Ramos (cell line): ENCODE measurements around the gene SERAC1.
"Not testable (repeated sequence)": the region's sequence is repeated elsewhere in the genome, so short reads cannot be mapped to it uniquely, and the experiment has no call there.

Experiments
- in situ Hi-C: fragments of 300-500 bp; cut with MboI; formaldehyde crosslinking; loops from one replicate; pipeline ENCODE4 v1.14.3; 2022; ENCODE audit warnings: low sequenced_read_pairs; ENCODE audit not compliant: unreplicated experiment

SERAC1 gene

DNA sequence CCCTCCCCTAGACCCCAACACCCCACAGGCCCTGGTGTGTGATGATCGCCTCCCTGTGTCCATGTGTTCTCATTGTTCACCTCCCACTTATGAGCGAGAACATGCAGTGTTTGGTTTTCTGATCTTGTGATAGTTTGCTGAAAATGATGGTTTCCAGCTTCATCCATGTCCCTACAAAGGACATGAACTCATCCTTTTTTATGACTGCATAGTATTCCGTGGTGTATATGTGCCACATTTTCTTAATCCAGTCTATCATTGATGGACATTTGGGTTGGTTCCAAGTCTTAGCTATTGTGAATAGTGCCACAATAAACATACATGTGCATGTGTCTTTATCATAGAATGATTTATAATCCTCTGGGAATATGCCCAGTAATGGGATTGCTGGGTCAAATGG, 9.7 kb upstream of the SERAC1 start:
- in situ Hi-C loops = not testable (repeated sequence)

DNA sequence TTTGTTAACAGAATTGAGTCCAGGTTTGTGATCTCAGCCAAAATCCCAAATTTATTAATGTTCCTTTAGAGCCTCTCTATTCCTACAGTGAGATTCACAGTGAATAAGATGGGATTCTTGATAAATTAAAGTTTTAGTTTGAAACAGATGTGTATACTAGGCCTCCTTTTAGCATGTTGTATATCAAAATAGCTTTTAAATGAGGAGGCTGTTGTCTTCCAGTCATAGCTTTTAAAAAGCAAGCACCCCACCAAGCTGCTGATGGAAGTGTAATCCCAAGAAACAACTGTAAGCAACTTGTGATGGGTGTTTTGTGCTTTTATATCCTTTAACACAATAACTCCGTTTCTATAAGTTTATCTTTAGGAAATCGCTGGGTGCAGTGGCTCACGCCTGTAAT, 7.0 kb upstream of the SERAC1 start:
- in situ Hi-C loops = no loop called here

DNA sequence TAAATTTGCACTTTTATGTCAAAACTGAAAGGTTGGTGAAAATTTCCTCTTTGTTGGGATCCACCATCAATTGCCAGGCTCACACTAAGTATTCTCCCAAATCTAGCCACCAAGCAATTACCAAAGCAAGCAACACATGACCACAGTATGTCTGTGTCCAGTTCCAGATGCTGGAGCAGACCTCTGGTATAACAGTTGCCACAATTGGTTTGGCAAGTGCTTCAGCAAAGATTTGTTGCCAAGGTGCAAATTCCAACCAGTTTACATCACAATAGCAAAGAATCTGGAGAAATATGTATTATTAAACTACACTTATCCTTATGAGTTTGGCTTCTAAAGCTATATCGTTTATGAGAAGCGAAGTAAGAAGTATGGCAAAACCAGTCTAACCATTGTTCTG, 6.5 kb upstream of the SERAC1 start:
- in situ Hi-C loops = no loop called here

DNA sequence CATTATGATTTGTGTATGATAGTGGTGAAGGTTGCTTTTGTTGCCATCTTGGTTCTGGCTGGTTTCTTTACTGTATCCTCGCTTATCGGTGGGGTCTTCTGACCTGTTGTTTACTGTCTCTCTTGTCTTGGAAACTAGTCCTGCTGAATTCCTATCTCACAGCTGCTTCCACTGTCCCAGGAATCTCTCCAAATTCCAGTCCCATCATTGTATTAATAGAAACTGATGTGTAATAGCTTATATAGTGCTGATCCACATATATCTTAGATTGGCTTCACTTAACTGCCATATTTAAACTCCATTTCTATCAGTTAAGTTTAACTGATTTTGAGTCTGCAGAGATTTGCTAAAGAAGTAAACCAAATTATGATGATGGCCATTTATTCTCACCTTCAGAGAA, 6.0 kb upstream of the SERAC1 start:
- in situ Hi-C loops = no loop called here

DNA sequence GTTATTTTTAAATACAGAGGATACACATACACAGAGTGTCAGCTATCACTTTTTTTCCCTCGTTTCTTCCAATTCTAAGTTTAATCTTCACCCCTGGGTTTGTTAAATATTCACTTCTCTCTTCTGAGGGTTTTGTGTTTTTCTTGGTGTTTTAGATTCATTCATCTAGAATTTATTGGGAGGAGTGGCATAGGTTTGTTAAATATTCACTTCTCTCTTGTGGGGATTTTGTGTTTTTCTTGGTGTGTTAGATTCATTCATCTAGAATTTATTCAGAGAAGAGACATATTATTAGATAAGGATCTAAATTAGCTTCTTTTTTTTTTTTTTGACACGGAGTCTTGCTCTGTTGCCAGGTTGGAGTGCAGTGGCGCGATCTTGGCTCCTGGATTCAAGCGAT, 3.9 kb upstream of the SERAC1 start:
- in situ Hi-C loops = no loop called here

DNA sequence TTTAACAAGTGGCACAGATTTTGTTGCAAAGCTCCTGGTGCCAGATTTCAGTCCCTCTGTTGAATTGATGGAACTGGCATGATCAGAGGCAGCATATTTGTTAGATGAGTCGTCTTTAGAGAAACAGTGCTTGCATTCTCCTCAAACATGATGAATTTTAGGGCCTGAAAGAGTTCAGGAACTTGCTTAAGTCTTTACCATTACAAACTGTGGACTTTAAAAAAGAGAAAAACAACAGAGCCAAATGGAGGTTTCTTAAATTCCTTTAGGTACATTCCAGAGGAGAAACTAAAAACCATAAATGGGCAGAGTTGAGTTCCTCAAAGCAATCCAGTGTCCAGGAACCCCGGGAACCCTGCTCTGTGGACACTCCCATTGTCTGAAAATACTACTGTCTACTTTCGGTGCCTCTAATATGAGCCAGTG, 2.6 kb upstream of the SERAC1 start:
- in situ Hi-C loops = no loop called here

DNA sequence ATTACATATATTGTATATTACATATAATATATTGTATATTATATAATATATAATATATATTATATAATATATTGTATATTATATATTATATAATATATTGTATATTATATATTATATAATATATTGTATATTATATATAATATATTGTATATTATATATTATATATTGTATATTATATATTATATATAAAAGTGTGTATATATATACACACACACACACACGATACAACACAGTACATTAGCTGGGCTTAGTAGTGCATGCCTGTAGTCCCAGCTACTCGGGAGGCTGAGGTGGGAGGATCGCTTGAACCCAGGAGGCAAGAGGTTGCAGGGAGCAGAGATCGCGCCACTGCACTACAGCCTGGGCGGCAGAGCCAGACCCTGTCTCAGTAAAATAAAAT, 1.6 kb upstream of the SERAC1 start:
- in situ Hi-C loops = not testable (repeated sequence)

DNA sequence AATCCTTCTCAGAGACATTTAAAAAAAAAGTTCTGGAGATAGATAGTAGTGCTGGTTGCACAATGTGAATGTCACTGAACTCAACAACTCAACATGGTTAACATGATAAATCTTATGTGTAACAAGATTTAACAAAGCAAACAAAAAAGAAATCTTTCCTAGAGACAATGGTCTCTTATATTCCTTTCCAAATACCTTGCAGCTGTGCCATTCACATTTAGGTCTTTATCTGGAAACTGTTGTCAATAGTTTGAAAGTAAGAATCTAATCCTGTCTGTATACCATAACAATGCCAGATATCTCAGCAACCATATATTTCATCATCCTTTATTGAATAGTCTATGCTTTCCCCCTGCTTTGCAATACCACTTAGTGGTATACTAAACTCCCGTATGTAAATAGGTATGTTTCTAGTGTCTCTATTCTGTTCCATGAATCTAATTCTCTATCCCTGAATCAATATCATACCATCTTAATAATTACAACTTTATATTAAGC, 2.1 kb downstream of the SERAC1 start:
- in situ Hi-C loops = no loop called here

DNA sequence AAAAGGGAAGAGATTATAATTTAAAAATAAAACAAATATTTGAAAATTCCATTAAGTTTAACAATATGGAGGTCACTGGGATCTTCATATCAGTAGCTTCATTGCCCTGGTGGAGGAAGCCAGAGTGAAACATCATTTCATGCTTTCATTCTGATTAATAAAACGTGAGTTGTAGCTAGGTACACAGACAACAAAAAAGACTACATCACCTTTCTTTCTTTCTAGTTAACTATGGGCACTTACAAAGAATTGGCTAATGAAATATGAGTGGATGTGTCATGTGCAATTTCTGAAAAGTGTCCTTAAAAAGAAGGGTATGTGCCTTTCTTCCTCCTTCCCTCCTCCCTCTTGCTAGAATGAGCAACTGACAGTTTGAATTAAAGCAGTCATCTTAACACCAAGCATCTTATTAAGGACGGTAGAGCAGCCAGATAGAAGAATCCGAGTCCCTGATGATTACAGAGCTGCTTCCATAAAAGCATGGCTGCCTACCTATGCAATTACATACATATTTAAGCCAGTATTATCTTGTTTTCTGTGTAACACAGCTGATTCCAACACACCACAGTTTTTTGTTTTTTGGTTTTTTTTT, 3.4 kb downstream of the SERAC1 start:
- in situ Hi-C loops = no loop called here

DNA sequence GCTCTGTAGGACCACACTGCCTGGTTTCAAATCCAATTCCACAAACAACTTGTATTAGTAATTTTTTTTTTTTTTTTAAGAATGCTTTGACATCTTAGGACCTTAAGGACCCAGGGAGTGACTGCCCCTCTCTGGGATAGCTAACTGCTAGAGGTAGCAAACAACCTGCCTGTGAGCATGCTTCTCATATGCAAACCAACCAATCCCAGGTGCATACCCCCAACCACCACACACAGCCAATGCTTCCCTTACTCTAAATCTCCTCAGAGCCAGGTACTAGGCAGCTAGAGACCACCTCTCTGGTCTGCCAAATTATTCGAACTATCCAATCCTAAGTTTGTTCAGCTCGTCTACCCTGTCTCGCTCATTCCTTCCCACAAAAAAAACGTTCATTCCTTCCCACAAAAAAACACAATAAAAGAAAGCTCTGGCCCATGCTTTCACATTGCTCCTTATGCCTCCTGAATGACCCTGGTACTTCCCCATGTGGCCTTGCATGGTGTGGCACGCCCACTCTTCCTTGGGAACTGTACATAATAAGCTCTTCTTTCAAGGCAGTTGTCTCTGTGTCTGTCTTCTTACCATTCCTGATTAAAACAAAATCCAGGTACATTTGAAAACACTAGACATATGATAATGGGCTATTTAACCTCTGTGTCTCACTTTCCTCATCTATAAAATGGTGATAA, 6.4 kb downstream of the SERAC1 start:
- in situ Hi-C loops = no loop called here

DNA sequence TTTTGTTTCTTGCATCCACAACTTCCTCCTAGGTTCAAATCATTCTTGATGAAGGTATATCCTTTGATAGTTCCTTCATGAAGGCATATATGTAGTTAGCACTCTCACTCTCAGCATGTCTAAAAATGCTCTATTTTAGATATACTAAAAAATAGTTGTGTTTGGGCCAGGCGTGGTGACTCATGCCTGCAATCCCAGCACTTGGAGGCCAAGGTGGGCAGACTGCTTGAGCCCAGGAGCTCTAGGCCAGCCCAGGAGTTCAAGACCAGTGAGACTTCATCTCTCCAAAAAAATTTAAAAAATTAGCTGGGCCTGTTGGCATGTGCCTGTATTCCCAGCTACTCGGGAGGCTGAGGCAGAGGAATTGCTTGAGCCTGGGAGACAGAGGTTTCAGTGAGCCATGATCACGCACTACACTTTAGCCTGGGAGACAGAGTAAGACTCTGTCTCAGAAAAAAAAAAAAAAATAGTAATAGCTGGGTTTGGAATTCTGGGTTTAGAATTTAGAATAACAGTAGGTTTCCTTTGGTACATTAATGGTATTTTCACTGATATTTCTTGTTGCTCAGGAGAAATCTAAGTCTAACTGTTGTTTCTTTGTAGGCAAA, 7.0 kb downstream of the SERAC1 start:
- in situ Hi-C loops = no loop called here

DNA sequence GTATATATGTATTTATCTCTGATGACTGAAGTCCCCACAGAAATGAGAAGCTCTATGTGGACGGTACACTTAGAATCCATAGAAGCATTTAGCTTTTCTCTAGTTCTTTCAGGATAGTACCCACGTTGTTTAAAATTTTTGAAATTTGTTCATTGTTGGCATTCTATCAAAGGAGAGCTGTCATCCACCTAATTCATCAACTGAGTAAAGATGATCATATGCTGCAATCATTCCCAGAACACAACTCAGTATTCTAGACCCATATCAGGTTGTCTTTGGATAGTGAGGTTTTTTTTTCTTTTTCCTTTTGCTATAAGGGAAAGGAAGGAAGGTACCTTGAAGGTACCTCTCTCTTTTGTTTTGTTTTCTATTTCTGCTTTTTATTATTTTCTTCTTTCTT, 9.3 kb downstream of the SERAC1 start:
- in situ Hi-C loops = no loop called here

DNA sequence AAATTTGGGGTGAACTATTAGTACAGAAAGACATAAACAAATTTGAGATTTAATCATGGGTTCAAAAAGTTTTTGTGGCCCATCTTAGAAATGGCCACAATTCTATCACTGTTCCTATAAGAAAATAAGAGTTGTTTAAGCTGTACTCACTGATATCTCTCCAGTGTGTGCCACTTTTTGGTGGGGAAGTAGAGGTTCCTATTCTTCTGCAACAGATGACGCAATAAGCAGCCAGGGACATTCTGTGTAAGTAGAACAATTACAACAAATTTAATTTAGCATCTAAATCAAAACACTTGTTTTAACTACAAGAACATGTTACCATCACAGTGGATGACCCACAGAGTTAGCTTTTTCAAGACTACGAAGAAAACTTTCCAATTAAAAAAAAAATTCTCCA, 9.9 kb downstream of the SERAC1 start:
- in situ Hi-C loops = no loop called here

DNA sequence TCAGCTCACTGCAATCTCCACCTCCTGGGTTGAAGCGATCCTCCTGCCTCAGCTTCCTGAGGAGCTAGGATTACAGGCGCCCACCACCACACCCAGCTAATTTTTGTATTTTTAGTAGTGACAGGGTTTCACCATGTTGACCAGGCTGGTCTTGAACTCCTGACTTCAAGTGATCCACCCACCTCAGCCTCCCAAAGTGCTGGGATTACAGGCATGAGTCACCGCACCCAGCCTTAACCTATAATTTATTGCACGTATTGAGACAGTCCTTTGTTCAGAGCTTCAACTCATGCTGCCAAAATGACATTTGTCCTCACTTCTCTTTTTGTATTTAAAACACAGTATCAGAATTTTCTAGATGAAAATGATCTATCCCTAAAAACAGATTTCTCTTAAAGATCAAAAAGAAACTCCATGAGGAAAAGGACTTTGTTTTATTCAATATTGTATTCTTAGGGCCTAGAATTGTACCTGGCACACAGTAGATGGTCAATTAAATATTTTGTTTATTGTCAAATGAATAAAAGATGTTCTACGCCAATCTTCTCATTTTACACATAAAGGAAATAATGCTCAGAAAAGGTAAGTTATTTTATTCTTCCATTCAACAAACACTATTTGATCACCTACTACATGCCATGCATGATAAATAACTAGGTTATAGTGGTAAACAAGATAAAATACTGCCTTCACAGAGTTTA, 10.8 kb downstream of the SERAC1 start:
- in situ Hi-C loops = no loop called here

DNA sequence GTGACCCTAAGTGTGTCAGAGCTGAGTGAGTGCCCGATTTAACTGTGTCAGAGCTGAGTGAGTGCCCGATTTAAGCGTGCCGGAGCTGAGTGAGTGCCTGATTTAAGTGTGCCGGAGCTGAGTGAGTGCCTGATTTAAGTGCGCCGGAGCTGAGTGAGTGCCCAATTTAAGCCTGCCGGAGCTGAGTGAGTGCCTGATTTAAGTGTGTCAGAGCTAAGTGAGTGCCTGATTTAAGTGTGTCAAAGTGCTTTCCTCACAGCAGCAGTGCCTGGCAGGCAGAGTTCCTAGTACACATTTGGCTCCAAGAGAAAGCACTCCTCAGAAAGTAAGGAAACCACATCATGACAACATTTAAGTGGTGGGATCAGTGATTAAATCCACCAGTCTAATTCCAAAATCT, 13.2 kb downstream of the SERAC1 start:
- in situ Hi-C loops = no loop called here

DNA sequence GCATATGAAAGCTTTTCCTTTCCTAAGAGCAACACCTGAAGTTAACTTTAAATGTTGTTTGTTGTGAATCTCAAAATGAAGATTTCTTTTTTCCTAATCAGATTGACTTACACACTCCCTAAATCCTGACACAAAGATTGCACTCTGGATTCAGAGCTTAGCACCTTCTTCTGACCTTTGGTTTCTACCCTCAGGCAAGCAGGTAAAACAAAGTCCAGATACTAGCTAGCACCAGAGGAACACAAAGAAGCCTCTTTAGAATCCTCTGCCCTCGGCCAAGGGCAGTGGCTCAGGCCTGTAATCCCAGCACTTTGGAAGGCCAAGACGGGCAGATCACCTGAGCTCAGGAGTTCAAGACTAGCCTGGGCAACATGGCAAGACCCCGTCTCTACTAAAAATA, 14.5 kb downstream of the SERAC1 start:
- in situ Hi-C loops = no loop called here

DNA sequence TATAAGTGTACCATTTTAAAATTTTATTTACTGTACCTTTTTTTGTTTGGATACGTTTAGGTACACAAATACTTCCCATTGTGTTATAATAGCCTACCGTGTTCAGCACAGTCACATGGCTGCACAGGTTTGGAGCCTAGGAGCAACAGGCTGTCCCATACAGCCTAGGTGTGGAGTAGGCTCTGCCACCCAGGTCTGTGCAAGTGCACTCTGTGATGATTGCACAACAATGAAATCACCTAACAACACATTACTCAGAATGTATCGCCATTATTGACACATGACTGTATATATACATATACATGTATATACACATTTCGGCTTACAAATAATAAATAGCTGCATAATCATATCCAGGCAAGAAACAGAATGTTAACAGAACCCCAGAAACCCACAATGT, 15.4 kb downstream of the SERAC1 start:
- in situ Hi-C loops = no loop called here

DNA sequence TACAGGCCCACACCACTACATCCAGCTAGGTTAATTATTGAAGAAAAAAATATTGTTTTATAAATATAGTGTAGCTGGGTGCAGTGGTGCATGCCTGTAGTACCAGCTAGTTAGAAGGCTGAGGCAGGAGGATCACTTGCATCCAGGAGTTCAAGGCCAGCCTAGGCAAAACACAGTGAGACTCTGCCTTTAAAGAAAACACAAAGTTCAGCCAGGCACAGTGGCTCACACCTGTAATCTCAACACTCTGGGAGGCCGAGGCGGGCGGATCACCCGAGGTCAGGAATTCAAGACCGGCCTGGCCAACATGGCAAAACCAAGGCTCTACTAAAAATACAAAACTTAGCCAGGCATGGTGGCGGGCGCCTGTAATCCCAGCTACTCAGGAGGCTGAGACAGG, 16.0 kb downstream of the SERAC1 start:
- in situ Hi-C loops = not testable (repeated sequence)

DNA sequence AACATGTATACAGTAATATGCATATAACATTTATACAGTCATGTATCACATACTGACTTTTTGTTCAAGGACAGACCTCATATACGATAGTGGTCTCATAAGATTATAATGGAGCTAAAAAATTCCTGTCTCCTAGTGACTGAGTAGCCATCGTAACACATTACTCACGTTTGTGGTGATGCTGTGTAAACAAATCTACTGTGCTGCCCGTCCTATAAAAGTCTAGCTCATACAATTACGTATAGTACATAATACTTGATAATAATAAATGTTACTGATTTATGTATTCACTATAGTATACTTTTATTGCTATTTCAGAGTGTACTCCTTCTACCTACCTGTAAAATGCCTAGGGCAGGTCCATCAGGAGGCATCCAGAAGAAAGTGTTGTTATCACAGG, 17.4 kb downstream of the SERAC1 start:
- in situ Hi-C loops = no loop called here

DNA sequence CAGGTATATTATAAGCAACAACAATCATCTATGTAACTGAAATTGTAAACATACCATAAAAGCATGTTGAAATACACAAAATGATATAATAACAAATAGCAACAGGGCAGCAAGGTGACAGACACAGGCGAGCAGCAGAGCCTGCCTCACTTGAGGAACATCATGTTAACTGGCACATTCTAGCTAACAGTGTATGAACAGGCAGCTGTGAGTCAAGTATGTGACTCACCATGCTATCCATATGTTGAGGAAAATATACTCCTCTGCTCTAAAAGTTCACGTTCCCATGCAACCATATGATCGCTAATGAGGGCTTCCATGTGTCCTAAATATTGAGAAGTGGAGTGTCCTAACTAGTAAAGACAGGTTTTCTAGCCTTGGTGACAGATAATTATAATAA, 18.4 kb downstream of the SERAC1 start:
- in situ Hi-C loops = no loop called here

DNA sequence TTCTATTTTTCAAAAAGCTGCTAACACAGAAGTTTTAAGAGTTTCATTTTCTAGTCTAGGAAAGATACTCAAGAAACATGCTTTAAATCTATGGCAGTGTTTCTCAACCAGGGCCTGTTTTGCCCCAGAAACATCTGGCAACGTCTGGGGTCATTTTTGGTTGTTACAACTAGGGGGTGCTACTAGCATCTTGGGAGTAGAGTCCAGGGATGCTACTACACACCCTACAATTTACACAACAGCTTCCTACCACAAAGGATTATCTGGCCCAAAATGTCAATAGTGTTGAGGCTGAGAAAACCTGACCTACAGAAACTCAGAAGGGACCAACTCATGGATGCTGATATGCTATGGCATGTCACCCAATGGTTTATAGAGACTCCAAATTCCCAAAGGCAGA, 24.4 kb downstream of the SERAC1 start:
- in situ Hi-C loops = no loop called here
